HG02981 (cell line): Measurements from ENCODE around the gene GYS2.
"Not testable (repeated sequence)": the region's sequence is repeated elsewhere in the genome, so short reads cannot be mapped to it uniquely, and the experiment has no call there.

Experiments
- ATAC-seq: cut with Tn5 transposase; IDR thresholded peaks from one replicate; pipeline ENCODE4 v1.9.1; 2021; ENCODE audit warnings: mild to moderate bottlenecking, moderate library complexity; ENCODE audit not compliant: unreplicated experiment

Gene GYS2

DNA sequence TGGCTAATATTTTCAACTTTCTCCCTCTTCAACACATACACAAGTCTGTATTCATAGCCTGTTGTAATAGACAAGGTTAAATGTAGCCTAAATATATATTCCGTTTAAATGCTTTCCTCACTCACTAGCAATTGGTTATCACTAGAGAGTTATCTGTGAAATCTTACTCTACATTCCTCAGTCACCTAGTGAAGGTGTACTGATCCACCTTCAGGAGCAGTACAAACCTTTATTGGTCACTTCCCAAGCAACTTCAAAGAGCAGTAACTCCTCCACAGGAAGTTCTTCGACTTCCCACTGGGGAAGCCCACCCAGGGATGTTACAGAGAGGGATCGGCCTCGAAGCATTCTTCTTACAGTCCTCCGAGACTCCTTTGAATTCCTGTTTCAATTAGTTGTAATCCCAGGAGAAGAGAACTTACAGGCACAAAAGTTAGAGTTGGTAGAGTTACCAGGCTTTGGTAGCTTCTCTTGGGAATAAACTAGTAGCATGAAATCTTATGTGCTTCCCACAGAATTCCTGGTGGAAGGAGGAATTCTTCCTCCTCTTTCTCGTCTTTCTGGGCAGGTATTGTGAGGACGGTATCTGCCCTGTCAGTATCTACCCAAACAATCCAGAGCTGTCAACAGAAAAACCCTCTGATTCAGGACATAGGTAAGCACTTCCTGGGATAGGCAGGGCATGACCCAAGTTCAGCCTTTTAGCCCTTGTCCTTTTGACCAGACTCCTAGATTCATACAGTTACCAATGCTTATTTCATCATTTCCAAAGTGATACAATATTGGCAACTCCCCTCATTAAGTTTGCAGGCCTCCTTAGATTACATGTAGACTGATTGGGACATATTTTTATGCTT, at the start of gene GYS2:
Gene GYS2, minus strand, starts transcription at position 603 of the 857 bp plus-strand sequence. Its CDS starts 255 bp downstream, at position 348.
- no peak for ATAC-seq

DNA sequence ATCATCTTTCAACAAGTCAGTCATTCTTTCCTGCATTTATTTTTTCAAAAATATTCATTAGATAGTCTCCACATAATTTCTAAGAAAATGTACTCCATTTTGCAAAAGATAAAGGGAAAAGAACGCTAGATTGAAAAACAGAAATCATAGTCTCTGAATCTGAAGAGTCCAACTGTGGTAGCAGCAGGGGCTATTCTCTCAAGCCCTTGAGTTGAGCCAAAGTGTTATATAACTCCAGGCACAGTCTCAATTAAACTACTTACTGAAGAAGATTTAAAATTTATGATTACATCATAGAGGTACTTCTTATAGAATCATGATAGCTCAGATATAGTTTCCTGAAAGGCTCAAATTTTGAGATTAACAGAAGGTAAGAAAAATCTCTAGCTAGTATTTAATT, 47.2 kb upstream of the GYS2 start:
- ATAC-seq, result no peak

DNA sequence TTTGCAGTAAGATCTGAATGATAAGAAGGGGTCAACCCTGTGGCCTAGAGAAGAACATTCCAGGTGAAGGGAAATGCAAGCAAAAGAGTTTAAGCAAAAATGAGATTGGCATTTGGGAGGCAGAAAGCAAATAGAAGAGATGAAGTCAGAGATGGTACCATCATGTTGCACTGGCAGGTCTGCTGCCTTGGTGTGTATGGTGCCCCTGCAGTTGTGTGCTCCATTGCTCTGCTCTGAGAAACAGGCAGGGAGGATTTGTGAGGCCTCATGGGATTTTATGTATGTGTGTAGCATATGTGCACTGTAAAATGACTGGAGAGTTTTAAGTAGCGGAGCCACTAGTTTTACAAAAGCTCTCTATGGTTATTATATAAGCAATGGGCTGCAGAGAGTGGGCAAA, 46.4 kb upstream of the GYS2 start:
- ATAC-seq, result no peak

DNA sequence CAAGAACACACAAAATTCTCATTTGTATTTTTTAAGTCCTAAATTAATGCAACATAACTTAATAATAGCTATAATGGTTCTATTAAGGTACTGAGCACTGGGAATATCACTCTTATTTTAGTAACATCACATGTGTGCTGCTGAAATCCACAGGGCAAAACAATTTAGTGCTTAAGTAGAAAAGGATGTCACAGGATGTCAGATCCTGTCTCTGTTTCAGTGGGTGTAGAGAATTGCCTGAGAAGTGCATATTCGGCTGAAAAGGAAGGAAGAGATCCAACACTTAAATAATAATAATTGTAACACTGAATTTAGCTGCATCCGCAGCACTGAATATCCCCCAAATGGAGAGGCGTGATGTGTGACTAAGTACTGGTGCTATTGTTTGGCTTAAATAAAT, 44.4 kb upstream of the GYS2 start:
- no peak for ATAC-seq

DNA sequence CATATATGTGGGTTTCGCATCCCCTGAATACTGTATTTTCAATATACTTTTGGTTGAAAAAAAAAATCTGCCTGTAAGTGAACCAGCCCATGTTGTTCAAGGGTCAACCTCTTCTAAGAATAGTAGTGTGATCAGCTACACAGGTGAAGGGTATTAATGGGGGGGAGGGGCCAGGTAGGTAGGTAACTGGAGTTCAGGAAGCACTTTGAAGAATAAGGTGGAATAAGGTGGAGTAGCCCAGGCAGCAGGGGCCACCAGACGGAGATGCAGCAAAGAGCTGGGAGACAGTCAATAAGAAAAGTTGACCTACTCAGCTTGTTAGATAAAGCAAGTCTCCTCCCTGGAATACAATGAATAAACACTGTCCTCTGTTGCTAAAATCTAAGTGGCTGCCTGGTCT, 43.7 kb upstream of the GYS2 start:
- no peak for ATAC-seq

DNA sequence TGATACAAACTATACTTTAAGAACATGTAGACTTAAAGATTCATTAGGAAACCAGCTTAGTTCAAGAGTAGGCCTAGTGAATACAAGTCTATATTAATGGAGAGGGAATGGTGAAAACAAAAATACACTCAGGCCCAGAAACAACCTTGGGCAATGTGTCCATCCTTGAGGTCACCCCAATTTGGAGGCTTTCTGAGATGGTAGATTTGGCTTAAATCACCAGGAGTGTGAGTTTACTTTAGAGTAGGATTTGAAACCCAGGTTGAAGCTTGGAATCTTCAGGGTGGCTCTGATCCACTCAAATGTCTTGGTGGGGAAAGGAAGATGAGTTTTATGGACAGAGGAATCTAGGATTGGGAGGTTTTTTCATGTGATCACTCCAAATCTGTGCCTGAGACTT, 42.5 kb upstream of the GYS2 start:
- ATAC-seq, result no peak

DNA sequence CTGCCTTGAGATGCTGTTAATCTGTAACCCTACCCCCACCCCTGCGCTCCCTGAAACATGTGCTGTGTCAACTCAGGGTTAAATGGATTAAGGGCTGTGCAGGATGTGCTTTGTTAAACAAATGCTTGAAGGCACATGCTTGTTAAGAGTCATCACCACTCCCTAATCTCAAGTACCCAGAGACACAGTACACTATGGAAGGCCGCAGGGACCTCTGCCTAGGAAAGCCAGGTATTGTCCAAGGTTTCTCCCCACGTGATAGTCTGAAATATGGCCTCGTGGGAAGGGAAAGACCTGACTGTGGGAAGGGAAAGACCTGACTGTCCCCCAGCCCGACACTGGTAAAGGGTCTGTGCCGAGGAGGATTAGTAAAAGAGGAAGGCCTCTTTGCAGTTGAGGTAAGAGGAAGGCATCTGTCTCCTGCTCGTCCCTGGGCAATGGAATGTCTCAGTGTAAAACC, 40.4 kb upstream of the GYS2 start:
- ATAC-seq, result not testable (repeated sequence)

DNA sequence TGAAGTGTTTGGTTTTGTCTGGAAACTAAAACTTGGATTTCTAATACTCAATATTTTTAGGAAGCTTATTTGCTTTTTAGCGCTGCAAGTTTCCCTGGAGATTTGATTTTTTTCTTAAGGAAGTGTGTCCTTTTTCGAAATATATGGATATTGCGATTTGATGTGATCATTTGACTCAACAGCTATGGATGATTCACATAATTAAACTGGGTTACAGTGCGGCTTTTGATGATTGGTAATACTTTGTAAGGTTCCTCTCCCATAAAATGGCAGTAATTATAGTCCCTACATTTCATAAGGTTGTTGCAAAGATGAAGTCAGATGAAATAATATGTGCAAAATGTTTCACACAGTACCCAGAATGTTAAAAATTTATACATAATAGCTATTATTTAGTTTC, 39.9 kb upstream of the GYS2 start:
- no peak for ATAC-seq

DNA sequence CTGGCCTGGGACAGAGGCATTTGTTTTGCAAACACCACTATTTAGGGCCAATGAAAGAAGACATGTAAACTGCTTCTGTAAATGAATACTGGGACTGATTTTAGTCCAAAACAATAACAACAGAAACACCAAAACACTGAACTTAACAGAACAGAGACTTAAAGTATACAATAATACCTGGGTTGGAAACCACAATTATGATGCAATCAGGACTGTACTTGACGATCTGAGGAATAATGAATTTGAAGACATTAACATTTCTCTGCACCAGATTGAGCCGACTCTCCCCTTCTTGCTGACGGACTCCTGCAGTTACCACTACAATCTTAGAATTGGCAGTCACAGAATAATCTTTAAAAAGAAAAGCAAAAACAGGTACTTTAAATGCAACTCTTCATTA, 39.1 kb upstream of the GYS2 start:
- ATAC-seq, result no peak

DNA sequence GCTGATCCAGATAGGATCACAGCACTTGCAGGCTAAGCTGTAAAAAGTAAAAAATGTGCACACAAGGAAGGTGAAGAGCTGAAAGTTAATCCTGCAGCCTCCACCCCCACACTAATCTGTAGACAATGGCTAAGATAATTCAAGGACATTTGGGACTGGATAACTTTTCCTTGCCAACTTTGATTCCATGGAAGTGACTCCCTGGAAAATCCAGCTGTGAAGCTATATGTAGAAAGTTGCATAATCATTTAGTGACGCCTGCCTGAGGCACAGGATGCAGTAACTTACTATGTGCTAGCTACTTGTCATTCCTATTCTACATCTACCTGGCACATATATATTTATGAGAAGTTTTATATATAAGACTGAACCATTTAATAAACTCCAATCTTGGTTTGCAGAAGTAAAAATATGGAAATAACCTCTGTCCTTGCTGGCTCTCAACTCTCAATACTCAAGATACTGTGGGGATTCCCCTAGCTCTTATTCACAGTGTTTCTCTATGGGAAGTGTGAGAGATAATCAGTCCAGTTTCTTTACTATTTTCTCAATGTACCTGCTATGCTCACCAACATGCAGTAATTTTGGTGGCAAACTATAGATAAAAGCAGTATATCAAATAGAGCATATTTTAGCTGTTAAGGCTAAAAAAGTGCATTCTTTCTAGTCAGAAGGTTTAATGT, 38.2 kb upstream of the GYS2 start:
- ATAC-seq, result no peak

DNA sequence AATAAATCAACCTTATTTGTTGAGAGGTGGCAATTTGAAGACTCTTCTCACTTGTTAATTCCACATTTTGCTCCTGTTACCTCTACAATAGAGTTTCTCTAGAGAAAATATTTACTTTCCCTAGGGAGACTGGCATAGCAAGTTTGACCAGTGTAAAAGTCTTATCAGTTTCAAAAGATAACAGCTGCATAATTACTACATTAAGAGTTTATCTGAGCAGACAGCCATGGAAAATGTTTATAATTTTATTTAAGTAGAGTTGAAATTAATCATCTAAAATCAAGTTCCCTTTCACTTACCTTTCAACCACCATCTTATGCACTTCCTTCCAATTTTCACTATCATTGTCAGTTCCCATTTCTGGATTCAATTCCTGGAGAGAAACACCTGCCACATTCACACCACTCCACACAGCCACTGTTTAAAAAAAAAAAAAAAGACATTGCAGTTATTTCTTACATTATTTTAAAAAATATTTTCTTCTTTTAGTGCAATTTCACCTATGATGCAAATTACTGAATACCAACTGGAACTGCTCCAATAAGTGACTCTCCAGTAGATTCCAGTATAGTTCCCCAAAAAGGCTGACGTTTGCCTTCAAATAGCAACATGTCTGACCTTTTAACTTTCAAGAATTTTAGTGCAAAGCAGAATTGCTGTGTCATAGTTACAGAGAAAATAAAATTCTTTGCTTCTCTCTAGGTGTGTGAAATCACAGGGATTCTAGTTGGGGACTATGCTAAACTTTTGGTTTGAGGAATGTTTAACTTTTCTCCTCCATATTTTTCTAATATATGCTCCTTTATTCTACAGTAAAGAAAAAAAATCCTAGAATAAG, 33.6 kb upstream of the GYS2 start:
- ATAC-seq, result no peak

DNA sequence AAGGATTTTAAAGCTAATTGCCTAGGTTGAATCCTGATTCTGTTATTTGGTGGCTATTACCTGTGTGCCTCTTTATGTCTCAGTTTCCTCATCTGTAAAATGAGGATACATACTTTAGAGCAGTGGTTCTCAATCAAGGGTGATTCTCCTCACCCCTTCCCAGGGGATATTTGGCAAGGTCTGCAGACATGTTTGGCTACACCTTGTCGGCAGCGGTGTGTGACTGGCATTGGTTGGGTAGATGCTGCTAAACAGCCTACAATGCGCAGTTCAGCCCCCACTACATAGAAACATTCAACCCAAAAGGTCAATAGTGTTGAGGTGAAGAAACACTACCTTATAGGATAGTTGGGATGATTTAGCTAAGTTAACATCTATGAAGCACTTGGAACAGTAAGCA, 29.6 kb upstream of the GYS2 start:
- ATAC-seq, result no peak

DNA sequence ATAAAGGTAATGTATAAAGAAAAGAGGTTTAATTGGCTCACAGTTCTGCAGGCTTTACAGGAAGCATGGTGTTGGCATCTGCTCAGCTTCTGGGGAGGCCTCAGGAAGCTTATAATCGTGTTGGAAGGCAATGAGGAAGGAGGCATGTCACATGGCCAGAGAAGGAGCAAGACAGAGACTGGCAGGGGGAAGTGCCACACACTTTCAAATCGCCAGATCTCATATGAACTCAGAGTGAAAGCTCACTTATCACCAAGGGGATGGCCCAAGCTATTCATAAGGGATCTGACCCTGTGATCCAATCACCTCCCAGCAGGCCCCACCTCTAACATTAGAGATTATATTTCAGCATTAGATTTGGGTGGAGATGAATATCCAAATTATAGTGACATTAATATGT, 26.7 kb upstream of the GYS2 start:
- no peak for ATAC-seq

DNA sequence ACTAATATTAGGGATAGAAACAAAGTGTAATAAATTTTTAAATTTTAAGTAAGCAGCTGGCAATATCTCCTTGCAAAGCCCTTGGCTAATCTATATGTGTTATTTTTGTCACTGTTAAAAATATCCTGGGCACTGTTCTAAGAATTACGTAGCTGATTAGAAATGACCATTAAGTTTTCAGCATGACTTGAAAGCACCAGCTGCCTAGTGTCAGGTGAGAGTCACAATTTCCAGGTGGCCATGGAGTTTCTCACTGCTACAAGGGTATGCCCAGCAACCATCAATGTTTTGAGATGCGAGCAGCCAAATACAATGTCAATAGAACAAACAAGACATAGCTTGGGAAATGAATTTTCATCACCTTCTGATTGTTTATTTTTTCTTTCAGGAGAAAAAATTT, 23.3 kb upstream of the GYS2 start:
- no peak for ATAC-seq

DNA sequence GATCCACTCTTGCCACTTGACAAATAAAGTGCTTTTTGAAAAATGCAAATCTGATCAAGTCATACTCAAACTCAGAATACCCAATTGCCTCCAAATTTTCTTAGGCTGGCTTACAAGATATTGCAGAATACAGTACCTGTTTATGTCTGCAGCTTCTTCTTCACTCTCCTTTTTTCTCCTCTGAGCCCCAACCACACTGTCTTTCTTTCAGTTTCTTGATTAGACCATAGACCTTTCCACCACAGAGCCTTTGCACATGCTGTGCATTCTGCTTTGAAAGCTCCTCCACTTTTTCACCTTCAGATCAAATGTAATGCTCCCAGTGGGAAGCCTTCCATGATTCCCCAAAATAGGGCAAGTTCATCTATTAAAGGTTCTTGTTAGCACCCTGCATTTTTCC, 13.9 kb upstream of the GYS2 start:
- no peak for ATAC-seq

DNA sequence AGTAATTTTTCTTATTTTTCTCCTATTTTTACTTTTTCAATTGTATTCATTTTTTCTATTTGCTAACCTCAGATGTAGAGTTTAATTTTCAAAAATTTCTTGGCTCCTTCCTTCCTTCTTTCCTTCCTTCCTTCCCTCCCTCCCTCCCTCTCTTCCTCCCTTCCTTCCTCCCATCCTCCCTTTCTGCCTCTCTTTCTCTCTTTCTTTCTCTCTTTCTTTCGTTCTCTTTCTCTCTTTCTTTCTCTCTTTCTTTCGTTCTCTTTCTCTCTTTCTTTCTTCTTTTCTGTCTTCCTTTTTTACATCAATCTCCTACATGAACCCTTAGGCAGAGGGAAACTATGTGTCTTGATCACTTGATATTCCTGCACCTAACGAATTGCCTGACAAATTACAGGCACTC, 12.4 kb upstream of the GYS2 start:
- no peak for ATAC-seq

DNA sequence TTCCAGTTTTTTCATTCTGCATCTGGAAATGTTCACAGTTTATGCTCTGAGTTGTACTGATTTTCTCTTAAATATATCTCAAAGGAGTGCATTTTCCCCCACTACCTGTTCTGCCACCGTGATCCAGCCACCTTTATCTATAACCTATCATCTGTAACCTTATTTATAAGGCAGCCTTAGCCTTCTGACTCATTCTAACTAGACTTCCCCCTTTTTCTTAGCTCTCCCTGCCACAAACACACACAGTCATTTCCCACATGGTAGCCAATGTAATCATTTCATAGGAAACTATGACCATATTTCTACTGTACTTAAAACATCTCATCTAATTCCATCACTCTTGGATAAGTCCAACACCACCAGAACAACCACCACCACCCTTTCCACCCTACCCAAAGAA, 10.8 kb upstream of the GYS2 start:
- no peak for ATAC-seq

DNA sequence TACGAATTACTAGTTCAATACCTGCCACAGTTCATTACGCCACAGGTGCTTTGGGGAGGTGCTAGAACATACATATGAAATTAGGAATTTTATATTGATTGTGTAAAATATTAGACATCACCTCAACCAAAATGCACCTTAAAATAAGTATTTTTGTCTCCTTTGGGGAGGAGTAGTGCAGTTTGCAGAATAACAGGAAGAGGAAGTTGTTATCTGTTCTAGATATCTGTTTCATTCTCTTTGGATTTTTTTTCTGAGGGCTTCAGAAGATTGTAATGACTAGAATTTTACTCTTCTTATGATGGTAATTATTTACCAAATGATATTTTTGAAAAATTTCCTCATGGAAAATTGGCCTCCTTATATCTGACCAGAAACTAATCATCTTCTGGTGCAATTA, 9.9 kb upstream of the GYS2 start:
- no peak for ATAC-seq

DNA sequence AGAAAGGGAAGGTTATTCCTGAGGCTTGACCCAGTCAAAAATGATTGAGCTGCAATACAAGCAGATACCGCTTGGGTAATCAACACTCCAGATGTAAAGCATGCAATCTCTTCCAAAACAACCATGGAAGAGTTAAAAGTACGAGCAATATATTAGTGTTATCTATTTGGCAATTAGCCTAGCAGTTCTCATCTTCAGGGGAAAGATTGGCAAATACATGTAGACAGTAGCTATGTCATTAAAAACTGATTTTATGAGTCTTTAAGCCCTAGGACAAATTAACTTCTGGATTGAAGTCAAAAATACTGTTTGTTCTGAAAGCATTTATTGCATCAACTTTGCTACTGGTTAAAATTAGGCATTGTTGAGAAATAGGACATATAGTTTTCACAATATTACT, 9.3 kb upstream of the GYS2 start:
- ATAC-seq, result no peak

DNA sequence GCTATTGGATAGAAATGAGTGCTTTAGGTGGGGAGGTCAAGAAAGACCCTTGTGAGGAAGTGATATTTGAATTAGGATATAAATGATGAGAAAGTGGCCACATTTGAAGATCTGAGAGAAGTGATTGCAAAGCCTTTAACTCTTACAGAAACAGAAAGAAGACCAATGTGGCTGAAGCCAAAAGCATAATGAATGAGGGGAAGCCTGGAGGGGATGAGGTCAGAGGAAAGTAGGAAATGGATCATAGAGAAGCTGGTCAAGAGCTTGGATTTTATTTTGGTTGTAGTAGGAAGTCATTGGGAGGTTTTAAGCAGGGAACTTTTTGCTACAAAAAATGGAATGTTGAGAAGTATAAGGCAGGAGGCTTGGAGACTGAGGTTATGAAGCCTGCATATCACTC, 3.5 kb upstream of the GYS2 start:
- no peak for ATAC-seq

DNA sequence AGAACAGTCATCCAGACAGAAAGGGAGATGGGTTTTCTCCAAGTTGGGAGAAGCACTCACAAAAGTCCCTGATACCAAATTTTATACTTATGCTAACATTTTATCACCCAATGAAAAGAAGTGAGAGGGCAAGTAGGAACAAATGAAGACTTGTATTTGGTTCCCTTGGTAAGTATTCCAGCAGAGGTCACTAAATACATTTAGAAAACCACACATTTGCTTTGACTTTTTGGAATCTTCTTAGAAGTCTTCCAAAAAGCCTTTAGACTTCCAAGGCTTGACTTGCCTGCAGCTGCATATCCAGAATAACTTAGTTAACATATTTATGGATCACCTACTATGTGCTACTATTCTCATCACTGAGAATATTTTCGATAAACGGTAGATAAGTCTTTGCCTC, 3.1 kb upstream of the GYS2 start:
- no peak for ATAC-seq

DNA sequence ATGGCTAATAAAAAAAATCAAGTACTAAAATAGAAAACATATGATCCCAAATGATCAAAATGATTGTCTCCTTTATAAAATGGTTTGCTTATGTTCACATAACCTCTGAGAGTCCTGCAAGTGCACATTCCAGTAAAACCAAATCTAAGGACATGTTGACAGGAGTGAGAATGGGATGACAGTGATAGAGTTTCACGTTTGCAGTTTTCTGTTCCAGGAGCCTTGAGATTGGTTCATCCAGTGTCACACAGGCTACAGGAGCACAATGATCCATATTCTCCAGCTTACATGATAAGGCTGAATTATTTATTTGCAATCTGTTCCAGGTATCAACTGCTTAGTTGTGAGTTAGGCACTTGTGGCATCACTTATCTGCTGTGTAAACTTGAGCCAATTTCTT, 1.5 kb upstream of the GYS2 start:
- no peak for ATAC-seq
